GM23338 (cell line): Measurements from ENCODE around the gene DSCAML1. TPM values are rescaled to one million over a fixed set of nuclear protein-coding genes. Genes with fewer than 3 reads are reported as not detected.

Experiments used
- ATAC-seq: fragments of 200-7000 bp; cut with Tn5 transposase; 3 replicates; pipeline ENCODE4 v1.9.1; 2020
- DNase-seq: peaks from one replicate; pipeline ENCODE4 v3.0.0-alpha.2; 2015; ENCODE audit warnings: low spot score
- H2AFZ ChIP-seq: fragments of 200-600 bp; sonication (generic); 2 replicates; pipeline ENCODE4 v1.8.0; 2016; ENCODE audit warnings: antibody characterized with exemption, mild to moderate bottlenecking, moderate library complexity
- H3F3A ChIP-seq: fragments of 200-600 bp; sonication (generic); replicated peaks from 2 replicates; pipeline ENCODE4 v1.8.0; 2017; ENCODE audit warnings: antibody characterized with exemption, mixed run types, low read depth
- H3K27ac ChIP-seq: fragments of 200-600 bp; sonication (generic); 2 replicates; pipeline ENCODE4 v1.6.1; 2016; ENCODE audit warnings: low read depth
- H3K27me3 ChIP-seq: fragments of 200-600 bp; sonication (generic); 2 replicates; pipeline ENCODE4 v1.8.0; 2016; ENCODE audit warnings: mild to moderate bottlenecking, mixed run types, moderate library complexity; ENCODE audit not compliant: insufficient read depth
- H3K36me3 ChIP-seq: fragments of 200-600 bp; sonication (generic); 2 replicates; pipeline ENCODE4 v1.8.0; 2016; ENCODE audit warnings: mild to moderate bottlenecking; ENCODE audit not compliant: insufficient read depth
- H3K4me1 ChIP-seq: fragments of 200-600 bp; sonication (generic); 2 replicates; pipeline ENCODE4 v1.8.0; 2016; ENCODE audit warnings: mild to moderate bottlenecking, moderate library complexity; ENCODE audit not compliant: insufficient read depth
- H3K4me2 ChIP-seq: fragments of 200-600 bp; sonication (generic); 2 replicates; pipeline ENCODE4 v1.7.1; 2017; ENCODE audit warnings: mixed run types
- H3K4me3 ChIP-seq: fragments of 200-600 bp; sonication (generic); 2 replicates; pipeline ENCODE4 v1.6.1; 2016; ENCODE audit warnings: mixed run types
- H3K79me2 ChIP-seq: fragments of 200-600 bp; sonication (generic); replicated peaks from 2 replicates; pipeline ENCODE4 v1.8.0; 2017; ENCODE audit warnings: mild to moderate bottlenecking; ENCODE audit not compliant: insufficient read depth
- H3K9me2 ChIP-seq: fragments of 200-600 bp; sonication (generic); 2 replicates; pipeline ENCODE4 v1.8.0; 2017; ENCODE audit not compliant: insufficient read depth
- H4K20me1 ChIP-seq: fragments of 200-600 bp; sonication (generic); replicated peaks from 2 replicates; pipeline ENCODE4 v1.8.0; 2017; ENCODE audit warnings: mild to moderate bottlenecking; ENCODE audit not compliant: insufficient read depth
- H3K27ac Mint-ChIP-seq: 2 replicates; pipeline ENCODE4 v1.8.0; 2020; ENCODE audit warnings: inconsistent platforms, mild to moderate bottlenecking, moderate library complexity, mixed read lengths
- H3K27me3 Mint-ChIP-seq: 3 replicates; pipeline ENCODE4 v1.8.0; 2022; ENCODE audit warnings: low read depth, mild to moderate bottlenecking, moderate library complexity, mixed read lengths, inconsistent platforms; ENCODE audit not compliant: insufficient read depth, poor library complexity
- H3K36me3 Mint-ChIP-seq: 3 replicates; pipeline ENCODE4 v1.8.0; 2021; ENCODE audit warnings: low read depth, mild to moderate bottlenecking, inconsistent platforms, moderate library complexity, mixed read lengths
- H3K4me1 Mint-ChIP-seq: 3 replicates; pipeline ENCODE4 v1.8.0; 2020; ENCODE audit warnings: mild to moderate bottlenecking, inconsistent platforms, mixed read lengths
- H3K4me3 Mint-ChIP-seq: 3 replicates; pipeline ENCODE4 v1.8.0; 2021; ENCODE audit warnings: moderate library complexity, mild to moderate bottlenecking, inconsistent platforms, mixed read lengths
- H3K9me3 Mint-ChIP-seq: 3 replicates; pipeline ENCODE4 v1.8.0; 2020; ENCODE audit warnings: moderate library complexity, mild to moderate bottlenecking, inconsistent platforms, mixed read lengths
- CREB1 ChIP-seq: fragments of 250-450 bp; sonication (Bioruptor Pico); IDR thresholded peaks from 2 replicates; pipeline ENCODE4 v1.5.0; 2020; ENCODE audit warnings: low read depth, mild to moderate bottlenecking, moderate library complexity
- EZH2 ChIP-seq: fragments of 200-600 bp; sonication (generic); IDR thresholded peaks from one replicate; pipeline ENCODE4 v1.8.0; 2017; ENCODE audit warnings: antibody characterized with exemption, mild to moderate bottlenecking, low read depth; ENCODE audit not compliant: unreplicated experiment
- EZH2phosphoT487 ChIP-seq: fragments of 200-600 bp; sonication (generic); IDR thresholded peaks from one replicate; pipeline ENCODE4 v1.8.1; 2018; ENCODE audit warnings: antibody characterized with exemption; ENCODE audit not compliant: unreplicated experiment
- JUNB ChIP-seq: IDR thresholded peaks from one replicate; pipeline ENCODE4 v1.6.1; 2016; ENCODE audit warnings: antibody characterized with exemption; ENCODE audit not compliant: unreplicated experiment
- NANOG ChIP-seq: IDR thresholded peaks from 2 replicates; pipeline ENCODE4 v1.6.1; 2016; ENCODE audit warnings: antibody characterized with exemption, borderline replicate concordance
- POLR2AphosphoS5 ChIP-seq: IDR thresholded peaks from 2 replicates; pipeline ENCODE4 v1.6.1; 2016; ENCODE audit warnings: antibody characterized with exemption, low read depth
- REST ChIP-seq: IDR thresholded peaks from one replicate; pipeline ENCODE4 v1.6.1; 2018; ENCODE audit warnings: antibody characterized with exemption; ENCODE audit not compliant: unreplicated experiment
- STAT1 ChIP-seq: IDR thresholded peaks from one replicate; pipeline ENCODE4 v1.6.1; 2016; ENCODE audit warnings: antibody characterized with exemption; ENCODE audit not compliant: unreplicated experiment
- ZNF114 ChIP-seq: fragments of 250-450 bp; sonication (Bioruptor Pico); IDR thresholded peaks from 2 replicates; pipeline ENCODE4 v1.5.0; 2020; ENCODE audit warnings: mild to moderate bottlenecking, moderate library complexity
- ZNF331 ChIP-seq: fragments of 250-450 bp; sonication (Bioruptor Pico); IDR thresholded peaks from 2 replicates; pipeline ENCODE4 v1.5.0; 2020; ENCODE audit warnings: low read depth, mild to moderate bottlenecking, moderate library complexity
- ZNF462 ChIP-seq: fragments of 250-450 bp; sonication (Bioruptor Pico); IDR thresholded peaks from 2 replicates; pipeline ENCODE4 v1.5.0; 2020; ENCODE audit warnings: mild to moderate bottlenecking, moderate library complexity
- polyA plus RNA-seq: library from polyadenylated mRNA; unstranded; fragments of >200 nt; fragmentation: Nextera tagmentation; extraction: Ambion mirVana; gene quantifications from 2 replicates; pipeline ENCODE4 v1.2.1, GENCODE V29; 2016
- total RNA-seq: library from RNA; depleted of rRNA; stranded (reverse); fragments of >200 nt; shearing (Covaris generic); gene quantifications from 2 replicates; pipeline ENCODE4 v1.2.3, GENCODE V29; 2014
- TF ChIP-seq, protein P1 (sequence below), 2 experiments: fragments of 200-600 bp in 1 of 2; sonication (generic) in 1 of 2; conservative IDR thresholded peaks; 2 replicates each; pipeline versions ENCODE4 v1.5.1 to v1.6.1; 2016 to 2017; ENCODE audit warnings: antibody characterized with exemption in 2 of 2, low read depth in 2 of 2, mild to moderate bottlenecking in 2 of 2, moderate library complexity in 1 of 2
- TF ChIP-seq, protein P2 (sequence below): IDR thresholded peaks from 2 replicates; pipeline ENCODE4 v1.6.1; 2016; ENCODE audit warnings: antibody characterized with exemption

The DSCAML1 gene
- total and polyA plus RNA-seq, 2 experiments from 2014 or later = 0.17 TPM; not detected in 1

- ATAC-seq = peak; percentile 18
- no peak overlapping the region for H3K4me3 Mint-ChIP-seq
- Histone ChIP-seq H3K9me2 (no peaks in the 10 kb centered on the region), H4K20me1 (no peaks in the 10 kb centered on the region), H3K36me3 (no peaks in the 10 kb centered on the region), H2AFZ (peak overlapping the region; percentile 85), H3K4me1 (peaks cover 21% of the 10 kb centered on the region), H3K4me3 (no peak overlapping the region), H3K79me2 (no peaks in the 10 kb centered on the region), H3K27ac (no peak overlapping the region), H3F3A (no peaks in the 10 kb centered on the region), H3K27me3 (no peaks in the 10 kb centered on the region), H3K4me2 (peak overlapping the region; percentile 10; the same call in 1 of the 2 replicates)
- H3K4me1 Mint-ChIP-seq = peaks cover 24% of the 10 kb centered on the region
- H3K36me3 Mint-ChIP-seq = no peaks in the 10 kb centered on the region
- peak; percentile 40 for DNase-seq
- H3K27ac Mint-ChIP-seq = no peak overlapping the region
- H3K9me3 Mint-ChIP-seq = no peaks in the 10 kb centered on the region
- no peak for TF ChIP-seq NANOG
- no peak for TF ChIP-seq ZNF331 (CRISPR knock-in tag)
- TF ChIP-seq JUNB = no peak
- no peak for TF ChIP-seq POLR2AphosphoS5
- TF ChIP-seq ZNF114 (CRISPR knock-in tag) = no peak
- no peak for TF ChIP-seq ZNF462
- TF ChIP-seq CREB1 (CRISPR knock-in tag) = no peak
- no peak for TF ChIP-seq REST
- no peak for TF ChIP-seq STAT1
- TF ChIP-seq, protein P1, sequence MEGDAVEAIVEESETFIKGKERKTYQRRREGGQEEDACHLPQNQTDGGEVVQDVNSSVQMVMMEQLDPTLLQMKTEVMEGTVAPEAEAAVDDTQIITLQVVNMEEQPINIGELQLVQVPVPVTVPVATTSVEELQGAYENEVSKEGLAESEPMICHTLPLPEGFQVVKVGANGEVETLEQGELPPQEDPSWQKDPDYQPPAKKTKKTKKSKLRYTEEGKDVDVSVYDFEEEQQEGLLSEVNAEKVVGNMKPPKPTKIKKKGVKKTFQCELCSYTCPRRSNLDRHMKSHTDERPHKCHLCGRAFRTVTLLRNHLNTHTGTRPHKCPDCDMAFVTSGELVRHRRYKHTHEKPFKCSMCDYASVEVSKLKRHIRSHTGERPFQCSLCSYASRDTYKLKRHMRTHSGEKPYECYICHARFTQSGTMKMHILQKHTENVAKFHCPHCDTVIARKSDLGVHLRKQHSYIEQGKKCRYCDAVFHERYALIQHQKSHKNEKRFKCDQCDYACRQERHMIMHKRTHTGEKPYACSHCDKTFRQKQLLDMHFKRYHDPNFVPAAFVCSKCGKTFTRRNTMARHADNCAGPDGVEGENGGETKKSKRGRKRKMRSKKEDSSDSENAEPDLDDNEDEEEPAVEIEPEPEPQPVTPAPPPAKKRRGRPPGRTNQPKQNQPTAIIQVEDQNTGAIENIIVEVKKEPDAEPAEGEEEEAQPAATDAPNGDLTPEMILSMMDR (conservative IDR thresholded peaks at IDR 0.05; ENCODE audit: low read depth in 2 of 2) = no peak
- TF ChIP-seq EZH2 = no peak
- TF ChIP-seq EZH2phosphoT487 = no peak
- TF ChIP-seq, protein P2, sequence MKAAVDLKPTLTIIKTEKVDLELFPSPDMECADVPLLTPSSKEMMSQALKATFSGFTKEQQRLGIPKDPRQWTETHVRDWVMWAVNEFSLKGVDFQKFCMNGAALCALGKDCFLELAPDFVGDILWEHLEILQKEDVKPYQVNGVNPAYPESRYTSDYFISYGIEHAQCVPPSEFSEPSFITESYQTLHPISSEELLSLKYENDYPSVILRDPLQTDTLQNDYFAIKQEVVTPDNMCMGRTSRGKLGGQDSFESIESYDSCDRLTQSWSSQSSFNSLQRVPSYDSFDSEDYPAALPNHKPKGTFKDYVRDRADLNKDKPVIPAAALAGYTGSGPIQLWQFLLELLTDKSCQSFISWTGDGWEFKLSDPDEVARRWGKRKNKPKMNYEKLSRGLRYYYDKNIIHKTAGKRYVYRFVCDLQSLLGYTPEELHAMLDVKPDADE = no peak
- H3K27me3 Mint-ChIP-seq = peaks cover 9% of the 10 kb centered on the region
Observed at GRCh38 chr11:117489999-117490679, 306.9 kb downstream of the DSCAML1 start.
